WI38 (cell line): Measurements from ENCODE around the gene NDST4.

Experiments used
- H3K4me3 ChIP-seq: 2 replicates; pipeline ENCODE4 v1.5.1; 2011; ENCODE audit warnings: low read depth, mild to moderate bottlenecking, control low read depth, low read length
- CTCF ChIP-seq: IDR thresholded peaks from 2 replicates; pipeline ENCODE4 v1.5.1; 2012; ENCODE audit warnings: low read depth, mild to moderate bottlenecking, control low read depth, low read length

NDST4 gene

GRCh38 chr4:114921191-114921590 is 192.2 kb downstream of the NDST4 start:
- H3K4me3 ChIP-seq = no peak overlapping the region
- no peak for TF ChIP-seq CTCF

- TF ChIP-seq CTCF = no peak
- H3K4me3 ChIP-seq = no peak overlapping the region
These were observed 202.3 kb downstream of the NDST4 start for GRCh38 chr4:114911111-114911510.

GRCh38 chr4:114907568-114907967 is 205.9 kb downstream of the NDST4 start:
- no peak overlapping the region for H3K4me3 ChIP-seq
- TF ChIP-seq CTCF = no peak

- H3K4me3 ChIP-seq = no peak overlapping the region
- TF ChIP-seq CTCF = no peak
These were observed 208.4 kb downstream of the NDST4 start for GRCh38 chr4:114905017-114905416.

- no peak for TF ChIP-seq CTCF
- H3K4me3 ChIP-seq = no peak overlapping the region
These were observed 212.5 kb downstream of the NDST4 start for GRCh38 chr4:114900934-114901333.

- no peak overlapping the region for H3K4me3 ChIP-seq
- no peak for TF ChIP-seq CTCF
These were observed 222.6 kb downstream of the NDST4 start for GRCh38 chr4:114890773-114891172.

- TF ChIP-seq CTCF = no peak
- H3K4me3 ChIP-seq = no peak overlapping the region
These were observed 226.7 kb downstream of the NDST4 start for GRCh38 chr4:114886761-114887160.
